Dendritic cell treated with granulocyte-macrophage colony-stimulating factor and Interleukin-4, amounts not matched to agents 40 ng/mL and 50 ng/mL, for 4 days (primary cell): ENCODE measurements around the gene DCC.

Source experiments
- H3K27ac Mint-ChIP-seq: one replicate; pipeline ENCODE4 v1.8.0; 2022; ENCODE audit warnings: mild to moderate bottlenecking, mixed read lengths
- H3K27me3 Mint-ChIP-seq: one replicate; pipeline ENCODE4 v1.8.0; 2022; ENCODE audit warnings: mild to moderate bottlenecking, mixed read lengths
- H3K36me3 Mint-ChIP-seq: one replicate; pipeline ENCODE4 v1.8.0; 2022; ENCODE audit warnings: low read depth, mixed read lengths
- H3K4me1 Mint-ChIP-seq: one replicate; pipeline ENCODE4 v1.8.0; 2022; ENCODE audit warnings: low read depth, mixed read lengths
- H3K4me3 Mint-ChIP-seq: one replicate; pipeline ENCODE4 v1.8.0; 2022; ENCODE audit warnings: mild to moderate bottlenecking, moderate library complexity, mixed read lengths
- H3K9me3 Mint-ChIP-seq: one replicate; pipeline ENCODE4 v1.8.0; 2022; ENCODE audit warnings: mixed read lengths
- intact Hi-C: fragments of 100-400 bp; cut with micrococcal nuclease; formaldehyde crosslinking; loops from one replicate; pipeline ENCODE4 v1.15.0; 2022

The DCC gene

GRCh38 chr18:53305461-53305860 is 965.5 kb downstream of the DCC start:
- H3K4me3 Mint-ChIP-seq: no peak overlapping the region
- H3K27me3 Mint-ChIP-seq: no peaks in the 10 kb centered on the region
- intact Hi-C loops: no loop called here
- no peaks in the 10 kb centered on the region for H3K36me3 Mint-ChIP-seq
- peaks cover 34% of the 10 kb centered on the region for H3K9me3 Mint-ChIP-seq
- H3K4me1 Mint-ChIP-seq: no peaks in the 10 kb centered on the region
- H3K27ac Mint-ChIP-seq: no peak overlapping the region

DNA sequence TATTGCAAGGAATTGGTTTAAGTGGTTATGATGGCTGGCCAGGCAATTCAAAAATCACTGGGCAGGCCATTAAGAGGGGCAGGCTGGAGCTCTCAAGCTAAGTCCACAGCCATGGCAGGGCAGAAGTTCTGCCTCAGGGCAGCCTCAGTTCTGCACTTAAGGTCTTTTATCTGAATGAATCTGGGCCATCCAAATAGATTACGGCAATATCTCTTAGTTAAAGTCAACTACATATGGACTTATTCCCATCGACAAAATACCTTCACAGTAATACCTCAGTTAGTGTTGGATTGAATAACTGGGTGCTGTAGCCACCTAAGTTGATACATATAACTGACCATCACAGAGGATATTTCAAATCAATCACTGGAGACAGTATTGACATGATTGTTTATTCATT is 979.6 kb downstream of the DCC start:
- no peaks in the 10 kb centered on the region for H3K36me3 Mint-ChIP-seq
- no peaks in the 10 kb centered on the region for H3K4me1 Mint-ChIP-seq
- no peak overlapping the region for H3K27ac Mint-ChIP-seq
- H3K9me3 Mint-ChIP-seq: peaks cover 33% of the 10 kb centered on the region
- intact Hi-C loops: no loop called here
- no peak overlapping the region for H3K4me3 Mint-ChIP-seq
- H3K27me3 Mint-ChIP-seq: no peaks in the 10 kb centered on the region

DNA sequence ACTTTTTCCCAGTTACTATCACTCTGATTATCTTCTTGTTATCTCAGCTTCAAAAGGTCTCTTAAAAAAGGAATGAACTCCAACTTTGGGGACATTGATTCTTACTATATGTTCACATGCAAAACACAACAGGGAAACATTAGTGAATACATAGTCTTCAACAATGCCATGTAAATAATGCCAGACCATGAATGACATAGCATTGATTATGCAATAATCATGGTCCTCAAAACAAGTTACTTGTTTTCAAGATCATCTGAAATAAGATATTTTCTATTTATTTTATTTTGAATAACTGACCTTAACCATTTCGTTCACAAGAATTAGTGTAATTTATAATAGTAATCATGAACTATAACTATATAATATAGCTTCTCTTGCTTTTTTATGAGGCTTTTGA is 982.2 kb downstream of the DCC start:
- H3K4me3 Mint-ChIP-seq: no peak overlapping the region
- intact Hi-C loops: no loop called here
- no peaks in the 10 kb centered on the region for H3K27me3 Mint-ChIP-seq
- no peak overlapping the region for H3K27ac Mint-ChIP-seq
- H3K36me3 Mint-ChIP-seq: no peaks in the 10 kb centered on the region
- H3K9me3 Mint-ChIP-seq: peaks cover 23% of the 10 kb centered on the region
- H3K4me1 Mint-ChIP-seq: no peaks in the 10 kb centered on the region

GRCh38 chr18:53324353-53324752 is 984.4 kb downstream of the DCC start:
- intact Hi-C loops: no loop called here
- no peak overlapping the region for H3K27ac Mint-ChIP-seq
- H3K27me3 Mint-ChIP-seq: no peaks in the 10 kb centered on the region
- no peaks in the 10 kb centered on the region for H3K36me3 Mint-ChIP-seq
- H3K4me1 Mint-ChIP-seq: no peaks in the 10 kb centered on the region
- H3K4me3 Mint-ChIP-seq: no peak overlapping the region
- peaks cover 3% of the 10 kb centered on the region for H3K9me3 Mint-ChIP-seq

- no peaks in the 10 kb centered on the region for H3K27me3 Mint-ChIP-seq
- no peaks in the 10 kb centered on the region for H3K9me3 Mint-ChIP-seq
- no peaks in the 10 kb centered on the region for H3K4me1 Mint-ChIP-seq
- no peaks in the 10 kb centered on the region for H3K36me3 Mint-ChIP-seq
- no peak overlapping the region for H3K4me3 Mint-ChIP-seq
- intact Hi-C loops: no loop called here
- no peak overlapping the region for H3K27ac Mint-ChIP-seq
Measured at GRCh38 chr18:53360501-53361443, 1020.8 kb downstream of the DCC start.

DNA sequence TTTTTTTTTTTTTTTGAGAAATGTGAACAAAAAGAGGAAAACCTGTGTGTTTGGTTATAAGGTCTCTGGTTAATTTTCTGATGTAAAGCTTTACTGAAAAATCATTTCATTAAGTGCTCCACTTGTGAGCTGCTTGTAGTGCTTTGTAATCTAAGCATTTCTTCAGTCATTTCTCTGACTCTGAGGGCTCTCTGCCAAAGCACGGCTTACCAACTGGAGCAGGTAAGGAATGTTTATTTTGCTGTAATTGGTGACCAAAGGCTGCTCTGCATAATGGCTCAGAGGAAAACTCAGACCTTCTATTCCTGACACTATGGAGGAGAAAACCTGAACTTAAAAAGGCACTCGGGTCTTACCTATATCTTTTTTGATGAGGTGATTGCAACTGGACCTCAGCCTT is 1035.6 kb downstream of the DCC start:
- no peak overlapping the region for H3K27ac Mint-ChIP-seq
- H3K4me1 Mint-ChIP-seq: no peaks in the 10 kb centered on the region
- no peaks in the 10 kb centered on the region for H3K9me3 Mint-ChIP-seq
- H3K4me3 Mint-ChIP-seq: no peak overlapping the region
- intact Hi-C loops: no loop called here
- H3K36me3 Mint-ChIP-seq: no peaks in the 10 kb centered on the region
- no peaks in the 10 kb centered on the region for H3K27me3 Mint-ChIP-seq

- intact Hi-C loops: no loop called here
- Mint-ChIP-seq H3K4me3 (no peak overlapping the region), H3K27ac (no peak overlapping the region), H3K9me3 (no peaks in the 10 kb centered on the region), H3K4me1 (no peaks in the 10 kb centered on the region), H3K36me3 (no peaks in the 10 kb centered on the region), H3K27me3 (no peaks in the 10 kb centered on the region)
Measured at GRCh38 chr18:53380063-53380639, 1040.2 kb downstream of the DCC start.

DNA sequence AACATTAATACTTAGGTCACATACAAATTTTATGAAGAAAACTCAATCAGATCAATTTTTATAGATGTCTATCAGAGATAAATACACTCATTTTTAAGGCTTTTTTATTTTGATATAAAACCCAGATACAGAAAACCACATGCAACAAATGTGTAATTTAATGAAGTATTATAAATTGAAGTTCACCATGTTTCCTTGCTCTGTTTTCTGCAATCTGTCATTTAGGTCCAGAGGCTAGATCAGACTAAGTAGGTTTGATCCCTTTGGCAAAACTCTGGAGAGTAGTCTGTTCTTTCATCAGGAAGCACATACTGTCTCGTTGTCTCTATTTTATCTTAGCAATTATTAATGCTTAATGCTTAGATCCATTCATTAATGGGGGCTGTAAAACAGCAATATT is 1042.9 kb downstream of the DCC start:
- intact Hi-C loops: no loop called here

GRCh38 chr18:53385889-53386288 is 1045.9 kb downstream of the DCC start:
- Mint-ChIP-seq H3K4me1 (no peaks in the 10 kb centered on the region), H3K4me3 (no peak overlapping the region), H3K36me3 (no peaks in the 10 kb centered on the region), H3K27me3 (no peaks in the 10 kb centered on the region), H3K9me3 (no peaks in the 10 kb centered on the region), H3K27ac (no peak overlapping the region)
- intact Hi-C loops: no loop called here

More for the DNA sequence above, 1042.9 kb downstream of the DCC start:
- Mint-ChIP-seq H3K36me3 (no peaks in the 10 kb centered on the region), H3K9me3 (no peaks in the 10 kb centered on the region), H3K4me3 (no peak overlapping the region), H3K4me1 (no peaks in the 10 kb centered on the region), H3K27ac (no peak overlapping the region), H3K27me3 (no peaks in the 10 kb centered on the region)

- intact Hi-C loops: no loop called here
- no peaks in the 10 kb centered on the region for H3K9me3 Mint-ChIP-seq
- H3K27ac Mint-ChIP-seq: no peak overlapping the region
- no peaks in the 10 kb centered on the region for H3K27me3 Mint-ChIP-seq
- H3K4me3 Mint-ChIP-seq: no peak overlapping the region
- H3K4me1 Mint-ChIP-seq: no peaks in the 10 kb centered on the region
- no peaks in the 10 kb centered on the region for H3K36me3 Mint-ChIP-seq
Measured at GRCh38 chr18:53387581-53387980, 1047.6 kb downstream of the DCC start.

DNA sequence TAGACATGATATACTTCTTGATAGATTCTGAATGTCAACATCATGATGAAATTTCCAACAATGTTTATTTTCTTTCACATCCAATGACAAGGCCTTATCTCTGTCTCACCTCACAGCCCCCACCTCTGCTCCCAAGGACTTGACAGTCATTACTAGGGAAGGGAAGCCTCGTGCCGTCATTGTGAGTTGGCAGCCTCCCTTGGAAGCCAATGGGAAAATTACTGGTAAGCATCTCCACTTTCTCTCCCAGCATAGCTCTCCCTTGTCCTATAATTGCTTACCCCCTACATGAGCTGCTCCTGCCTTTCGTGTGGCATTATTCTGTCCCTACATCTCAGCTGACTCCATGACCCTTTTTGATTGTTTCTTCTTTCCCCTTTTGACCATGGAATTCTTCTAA is 1062.7 kb downstream of the DCC start:
- no peaks in the 10 kb centered on the region for H3K27me3 Mint-ChIP-seq
- H3K36me3 Mint-ChIP-seq: no peaks in the 10 kb centered on the region
- H3K9me3 Mint-ChIP-seq: no peaks in the 10 kb centered on the region
- H3K4me3 Mint-ChIP-seq: no peak overlapping the region
- intact Hi-C loops: no loop called here
- H3K4me1 Mint-ChIP-seq: no peaks in the 10 kb centered on the region
- no peak overlapping the region for H3K27ac Mint-ChIP-seq

DNA sequence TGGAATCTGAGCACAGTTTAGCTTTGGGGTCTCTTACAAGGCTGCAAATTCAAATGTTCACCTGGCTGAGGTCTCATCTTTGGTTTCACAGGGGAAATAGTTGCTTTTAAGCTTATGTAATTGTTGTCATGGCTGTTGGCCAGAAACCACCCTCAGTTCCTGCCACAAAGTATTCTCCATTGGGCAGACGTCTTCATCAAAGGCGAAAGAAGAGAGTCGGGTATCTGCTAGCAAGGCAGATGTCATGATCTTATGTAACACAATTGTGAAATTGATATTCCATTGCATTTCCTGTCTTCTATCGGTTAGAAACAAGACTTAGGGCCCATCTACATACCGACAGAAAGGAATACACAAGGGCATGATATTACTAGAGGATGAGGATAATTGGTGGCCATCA is 1068.3 kb downstream of the DCC start:
- Mint-ChIP-seq H3K4me1 (no peaks in the 10 kb centered on the region), H3K36me3 (no peaks in the 10 kb centered on the region), H3K4me3 (no peak overlapping the region), H3K9me3 (no peaks in the 10 kb centered on the region), H3K27ac (no peak overlapping the region), H3K27me3 (no peaks in the 10 kb centered on the region)
- intact Hi-C loops: no loop called here

- Mint-ChIP-seq H3K27me3 (no peaks in the 10 kb centered on the region), H3K9me3 (no peaks in the 10 kb centered on the region), H3K27ac (no peak overlapping the region), H3K4me1 (no peaks in the 10 kb centered on the region), H3K4me3 (no peak overlapping the region), H3K36me3 (no peaks in the 10 kb centered on the region)
- intact Hi-C loops: loop anchor here (10.0 kb wide), 1 partner anchor 63 kb away; no protein-coding TSS in a partner anchor
Measured at GRCh38 chr18:53411511-53411910, 1071.5 kb downstream of the DCC start.

DNA sequence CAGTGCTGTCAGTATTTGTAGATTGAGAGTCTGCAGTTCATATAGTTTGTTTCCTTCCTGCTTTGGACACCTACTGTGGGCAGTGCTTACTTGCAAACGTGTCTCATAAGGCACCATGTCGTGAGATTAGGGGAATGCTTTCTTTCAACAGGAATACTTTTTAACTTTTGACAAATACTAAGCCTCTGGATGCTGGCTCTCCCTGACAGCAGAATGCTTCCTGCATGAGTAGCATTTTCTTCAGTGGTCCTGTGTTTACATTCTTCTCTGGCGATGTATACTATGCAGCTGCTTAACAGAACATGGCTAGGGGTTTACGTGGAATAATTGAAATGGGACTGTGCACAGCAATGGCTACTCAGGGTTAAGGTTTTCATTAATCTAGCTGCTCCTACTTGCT is 1077.0 kb downstream of the DCC start:
- H3K36me3 Mint-ChIP-seq: no peaks in the 10 kb centered on the region
- no peak overlapping the region for H3K27ac Mint-ChIP-seq
- no peaks in the 10 kb centered on the region for H3K4me1 Mint-ChIP-seq
- intact Hi-C loops: loop anchor here (10.0 kb wide), 1 partner anchor 58 kb away; no protein-coding TSS in a partner anchor
- no peaks in the 10 kb centered on the region for H3K9me3 Mint-ChIP-seq
- no peaks in the 10 kb centered on the region for H3K27me3 Mint-ChIP-seq
- H3K4me3 Mint-ChIP-seq: no peak overlapping the region
